ENCODE data around the gene KIFAP3. TPM values are rescaled to one million over a fixed set of nuclear protein-coding genes. Genes with fewer than 3 reads are reported as not detected.
"Not testable (repeated sequence)": the region's sequence is repeated elsewhere in the genome, so short reads cannot be mapped to it uniquely, and the experiment has no call there.

The KIFAP3 gene
- total RNA-seq, 4 donors from 2014 or later = 15.5 to 25.0 (median 18.0) TPM

DNA sequence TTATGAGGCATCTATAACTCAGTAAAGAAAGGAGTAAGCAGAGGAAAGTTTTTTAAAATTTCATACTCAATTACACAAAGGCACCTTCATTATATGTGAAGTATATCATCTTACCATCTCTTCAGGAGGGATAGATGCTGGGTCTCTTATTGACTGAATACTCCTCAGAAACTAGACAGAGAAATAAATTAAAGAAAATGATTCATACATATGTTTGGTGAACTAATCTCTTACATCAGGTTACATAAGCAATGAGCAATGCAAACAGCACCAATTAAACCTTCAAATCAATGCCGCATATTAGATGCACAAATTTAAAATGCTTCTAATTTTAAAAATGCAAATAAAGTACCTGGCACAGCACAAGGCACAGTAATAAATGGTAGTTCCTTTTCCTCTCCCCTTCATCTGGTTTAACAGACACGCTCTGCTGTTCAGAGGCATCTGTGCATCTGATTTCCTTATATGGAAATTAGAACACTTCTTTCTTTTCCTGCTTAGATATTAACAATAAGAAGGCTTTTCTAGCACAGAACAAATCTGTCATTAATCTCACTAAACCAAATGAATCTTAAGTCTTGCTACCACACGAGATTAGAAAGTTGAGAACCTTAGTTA lies 200.8 kb downstream of the KIFAP3 start:
- intact Hi-C loops (cut with DNase I; ENCODE audit: low total_unique reads) = no loop called here
- Histone ChIP-seq H3K27ac (no peak overlapping the region), H3K27me3 (no peaks in the 10 kb centered on the region), H3K9me3 (no peaks in the 10 kb centered on the region), H3K36me3 (peaks cover 4 to 77% of the 10 kb centered on the region in 2 donors), H3K4me3 (no peak overlapping the region), H3K4me1 (no peaks in the 10 kb centered on the region)
- no peak for ATAC-seq
- no peak for DNase-seq
- in situ Hi-C loops (cut with MboI; ENCODE audit: low sequenced_read_pairs in 4 of 4) = no loop called here
- TF ChIP-seq POLR2A (IDR thresholded peaks at IDR 0.05) (no peak), CTCF (IDR thresholded peaks at IDR 0.05 in 4 of 5, conservative IDR thresholded peaks at IDR 0.05 in 1 of 5) (no peak)

DNA sequence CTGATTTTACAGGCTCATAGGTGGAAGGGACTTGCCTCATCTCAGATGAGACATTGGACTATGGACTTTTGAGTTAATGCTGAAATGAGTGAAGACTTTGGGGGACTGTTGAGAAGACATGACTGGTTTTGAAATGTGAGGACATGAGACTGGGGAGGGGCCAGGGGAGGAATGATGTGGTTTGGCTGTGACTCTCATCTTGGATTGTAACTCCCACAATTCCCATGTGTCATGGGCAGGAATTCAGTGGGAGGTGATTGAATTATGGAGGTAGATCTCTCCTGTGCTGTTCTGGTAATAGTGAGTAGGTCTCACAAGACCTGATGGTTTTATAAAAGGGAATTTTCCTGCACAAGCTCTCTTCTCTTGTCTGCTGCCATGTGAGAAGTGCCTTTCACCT lies 201.6 kb downstream of the KIFAP3 start:
- no peaks in the 10 kb centered on the region for H3K9me3 ChIP-seq
- H3K36me3 ChIP-seq = peaks cover 4 to 84% of the 10 kb centered on the region in 2 donors
- ATAC-seq (no peak), DNase-seq (no peak)
- H3K4me3 ChIP-seq = no peak overlapping the region
- H3K27ac ChIP-seq = no peak overlapping the region
- no peaks in the 10 kb centered on the region for H3K4me1 ChIP-seq
- intact Hi-C loops (cut with DNase I; ENCODE audit: low total_unique reads) (no loop called here), in situ Hi-C loops (cut with MboI; ENCODE audit: low sequenced_read_pairs in 4 of 4) (no loop called here)
- TF ChIP-seq CTCF (IDR thresholded peaks at IDR 0.05 in 4 of 5, conservative IDR thresholded peaks at IDR 0.05 in 1 of 5) = no peak
- no peak for TF ChIP-seq POLR2A (IDR thresholded peaks at IDR 0.05)
- no peaks in the 10 kb centered on the region for H3K27me3 ChIP-seq

- intact Hi-C loops (cut with DNase I; ENCODE audit: low total_unique reads); DNase-seq; in situ Hi-C loops (cut with MboI; ENCODE audit: low sequenced_read_pairs in 4 of 4); H3K27ac ChIP-seq; H3K4me1 ChIP-seq; H3K4me3 ChIP-seq; H3K9me3 ChIP-seq; ATAC-seq; H3K27me3 ChIP-seq: not testable (repeated sequence)
- peaks cover 4 to 86% of the 10 kb centered on the region in 2 donors for H3K36me3 ChIP-seq
Observed at GRCh38 chr1:169871988-169872387, 202.5 kb downstream of the KIFAP3 start.

Other genes with a start within 250 kb of the KIFAP3 start
- 10 to 100 TPM in 3 of 4 donors, 1 to 10 TPM in 1; 6.2 to 14.3 (median 12.8) TPM for gene SCYL3, start 180.8 kb downstream of the KIFAP3 start, total RNA-seq
- not detected for gene NTMT2, start 71.3 kb upstream of the KIFAP3 start, total RNA-seq